ENCODE data around the gene SGIP1.
"Not testable (repeated sequence)": the region's sequence is repeated elsewhere in the genome, so short reads cannot be mapped to it uniquely, and the experiment has no call there.

Gene SGIP1

DNA sequence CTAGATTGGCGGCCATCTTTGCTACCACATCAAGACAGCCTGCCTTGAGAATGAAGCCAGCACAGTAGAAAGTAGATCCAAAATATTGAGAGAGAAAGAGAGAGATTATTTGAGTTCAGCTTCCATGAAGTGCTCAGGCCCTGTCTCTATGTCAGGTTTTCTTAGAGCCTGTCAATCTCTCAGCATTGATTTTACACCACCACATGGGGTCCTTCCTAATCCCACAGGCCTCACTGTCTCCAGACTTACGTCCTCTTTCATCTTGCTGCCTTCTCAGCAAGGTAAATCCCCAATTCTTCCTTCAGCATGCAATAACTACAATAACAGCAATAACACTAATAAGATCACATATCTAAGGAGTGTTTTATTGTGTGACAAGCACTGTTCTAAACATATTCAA, 239.3 kb downstream of the SGIP1 start:
- DNase-seq = no peak

DNA sequence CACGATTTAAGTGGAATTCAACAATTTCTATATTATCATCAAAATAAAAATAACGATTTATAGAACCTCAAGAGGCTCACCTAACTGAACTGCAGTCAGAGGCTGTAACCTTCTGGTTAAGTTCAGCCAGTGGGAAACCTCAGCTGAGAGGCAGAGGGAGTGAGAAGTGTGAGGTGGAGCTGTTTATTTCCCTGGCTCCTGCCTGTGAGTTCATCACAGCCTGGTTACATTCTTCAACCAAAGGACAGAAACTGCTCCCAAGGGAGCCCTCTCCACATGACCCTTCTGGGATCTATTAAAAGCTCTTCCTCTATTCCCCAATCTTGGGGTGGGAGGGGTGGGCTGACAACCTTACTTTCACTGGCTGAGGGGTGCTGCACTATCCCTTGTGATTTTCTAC, 240.5 kb downstream of the SGIP1 start:
- no peak for DNase-seq

DNA sequence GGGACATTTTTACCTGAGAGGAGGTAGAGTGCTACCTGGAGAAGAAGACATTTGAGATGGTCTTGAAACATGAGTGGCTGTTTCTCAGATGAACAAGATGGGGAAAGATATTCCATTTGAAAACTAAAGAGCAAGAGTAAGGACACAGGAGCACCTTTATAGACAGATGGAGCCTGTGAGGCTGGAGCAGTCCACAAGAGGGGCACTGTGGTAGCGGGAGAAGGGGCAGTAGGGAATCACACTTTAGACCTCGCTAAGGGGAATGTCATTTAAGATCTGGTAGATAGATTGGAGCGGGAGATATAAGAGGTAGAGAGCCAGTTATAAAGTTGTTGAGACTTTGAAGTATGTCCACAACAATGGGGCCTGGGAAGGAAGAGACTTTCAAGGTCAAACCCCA, 241.7 kb downstream of the SGIP1 start:
- no peak for DNase-seq

DNA sequence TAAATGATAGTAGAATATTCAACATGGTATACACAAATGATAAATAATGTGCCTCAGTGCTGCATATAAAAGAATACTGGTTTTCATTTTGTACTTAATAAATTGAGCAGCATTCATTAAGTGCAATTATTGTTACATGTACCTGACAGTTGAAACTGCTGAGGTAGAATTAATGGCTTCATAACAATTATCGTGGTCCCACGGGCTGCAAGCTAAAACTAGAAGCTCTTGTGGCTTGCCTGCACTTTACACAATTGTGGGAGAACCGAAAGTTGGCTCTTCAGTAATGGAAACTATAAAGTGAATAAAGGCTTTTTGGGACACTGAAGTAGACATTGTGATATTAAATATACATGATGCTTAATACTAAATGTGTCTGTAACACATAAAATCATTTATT, 243.9 kb downstream of the SGIP1 start:
- peak; percentile 89 for DNase-seq

DNA sequence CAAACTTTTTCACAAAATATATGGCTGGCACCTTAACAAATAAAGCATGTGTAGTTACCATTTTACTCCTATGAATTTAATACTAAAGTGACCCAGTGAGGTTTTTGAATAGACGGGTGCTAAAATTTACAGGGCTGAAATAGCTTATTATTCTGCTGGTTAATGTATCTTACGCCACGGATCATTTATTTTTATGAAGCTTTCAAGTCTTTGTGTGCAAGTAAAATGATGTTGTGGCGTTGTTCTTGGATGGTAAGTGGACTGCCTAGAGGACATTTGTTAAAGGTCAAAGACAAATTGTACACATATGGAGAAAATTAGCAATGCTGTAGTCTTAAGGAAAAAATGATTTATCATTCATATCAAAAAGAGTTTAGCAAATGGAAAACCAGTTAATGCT, 244.3 kb downstream of the SGIP1 start:
- no peak for DNase-seq

DNA sequence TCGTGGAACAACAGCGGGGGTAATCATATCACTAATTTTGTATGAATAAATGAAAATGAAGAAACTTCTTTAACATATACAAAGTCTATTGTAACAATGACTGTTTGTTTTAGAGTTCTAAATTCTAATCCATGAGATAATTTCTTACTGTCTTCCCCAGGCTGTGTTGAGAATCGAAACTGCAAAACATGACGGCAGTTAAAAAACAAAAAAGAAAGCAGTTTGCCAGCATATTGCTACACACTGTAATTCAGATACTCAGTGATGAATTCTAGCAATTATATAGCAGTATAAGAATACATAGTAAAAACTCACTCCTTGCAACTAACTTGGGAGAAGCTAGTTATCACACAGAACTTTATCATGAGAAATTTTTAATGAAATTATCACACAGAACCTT, 245.0 kb downstream of the SGIP1 start:
- no peak for DNase-seq

DNA sequence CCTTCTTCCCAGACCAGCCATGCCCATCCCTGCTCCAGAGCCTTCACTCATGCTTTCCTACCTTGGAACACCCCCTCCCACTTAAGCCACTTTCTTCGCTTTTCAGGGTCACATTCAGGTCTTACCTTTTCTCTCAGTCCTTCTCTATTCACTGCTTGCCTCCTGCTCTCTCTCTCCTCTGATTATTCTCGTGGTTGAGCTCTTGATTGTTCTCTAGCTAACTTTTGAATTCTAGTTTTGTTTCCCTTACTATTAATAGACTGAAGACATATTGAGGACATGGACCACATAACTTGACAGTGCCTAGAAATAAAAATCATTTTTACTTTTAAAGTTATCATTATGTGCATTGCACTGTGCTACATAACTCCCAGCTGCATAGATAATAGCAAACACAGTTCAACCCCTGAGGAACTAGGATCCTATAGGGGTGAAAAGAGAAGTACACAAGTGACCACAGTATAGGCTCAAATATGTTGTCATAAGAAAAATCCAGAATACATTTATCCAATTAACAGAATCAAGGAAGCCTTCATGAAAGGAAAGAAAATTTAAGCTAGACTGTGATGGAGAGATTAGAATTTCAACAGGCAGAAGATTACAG, 245.6 kb downstream of the SGIP1 start:
- no peak for DNase-seq

DNA sequence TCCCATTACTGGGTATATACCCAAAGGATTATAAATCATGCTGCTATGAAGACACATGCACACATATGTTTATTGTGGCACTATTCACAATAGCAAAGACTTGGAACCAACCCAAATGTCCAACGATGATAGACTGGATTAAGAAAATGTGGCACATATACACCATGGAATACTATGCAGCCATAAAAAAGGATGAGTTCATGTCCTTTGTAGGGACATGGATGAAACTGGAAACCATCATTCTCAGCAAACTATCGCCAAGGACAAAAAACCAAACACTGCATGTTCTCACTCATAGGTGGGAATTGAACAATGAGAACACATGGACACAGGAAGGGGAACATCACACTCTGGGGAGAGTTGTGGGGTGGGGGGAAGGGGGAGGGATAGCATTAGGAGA, 251.8 kb downstream of the SGIP1 start:
- not testable (repeated sequence) for DNase-seq

DNA sequence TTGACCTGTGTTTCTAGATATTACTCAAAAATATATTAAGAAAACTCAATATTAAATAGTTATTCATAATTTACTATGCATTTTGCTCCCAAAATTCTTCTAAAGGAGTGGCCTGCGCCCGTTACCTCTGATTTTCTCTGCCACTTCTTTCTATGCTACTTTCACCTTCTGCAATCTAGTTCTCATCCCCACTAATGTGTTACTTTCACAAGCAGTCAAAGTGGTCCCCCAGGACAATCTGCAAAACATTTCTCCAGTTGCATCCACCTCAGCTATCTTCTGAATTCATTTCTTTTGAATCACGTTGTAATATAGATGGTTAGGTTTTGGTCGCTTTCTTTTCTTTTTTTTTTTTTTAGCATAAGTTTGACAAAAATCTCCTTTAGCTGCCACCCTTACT, 253.7 kb downstream of the SGIP1 start:
- DNase-seq = no peak

DNA sequence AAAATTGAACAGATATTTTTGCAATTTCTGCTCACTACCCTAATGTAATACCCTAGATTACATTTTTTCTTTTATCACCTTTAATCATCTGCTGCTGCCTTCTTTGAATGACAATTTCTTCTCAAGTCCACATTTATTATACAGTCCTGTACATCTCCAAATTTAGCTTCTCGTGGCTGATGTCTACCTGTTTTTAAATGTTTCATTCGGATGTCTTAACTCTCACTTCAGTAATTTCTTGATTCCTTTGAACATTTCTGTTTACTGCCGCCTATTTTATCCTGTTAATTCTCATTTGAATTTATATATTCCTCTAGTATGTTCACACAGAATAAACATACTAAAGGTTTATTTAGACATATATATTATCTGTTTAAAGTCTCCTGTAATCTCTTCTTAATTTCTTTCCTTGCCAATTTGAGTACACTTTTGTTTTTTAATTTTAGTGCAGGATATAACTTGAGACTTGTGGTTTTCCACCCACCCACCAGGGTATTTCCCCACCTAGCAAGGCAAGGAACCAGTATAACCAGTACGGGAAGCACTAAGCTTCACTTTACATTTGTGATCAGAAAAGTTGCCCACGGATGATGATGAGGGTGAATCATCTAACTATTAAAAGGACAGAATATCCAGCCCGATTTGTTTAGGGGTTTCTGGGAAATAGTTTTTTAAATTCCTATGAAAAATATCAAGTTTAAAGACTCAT, 254.4 kb downstream of the SGIP1 start:
- no peak for DNase-seq

DNA sequence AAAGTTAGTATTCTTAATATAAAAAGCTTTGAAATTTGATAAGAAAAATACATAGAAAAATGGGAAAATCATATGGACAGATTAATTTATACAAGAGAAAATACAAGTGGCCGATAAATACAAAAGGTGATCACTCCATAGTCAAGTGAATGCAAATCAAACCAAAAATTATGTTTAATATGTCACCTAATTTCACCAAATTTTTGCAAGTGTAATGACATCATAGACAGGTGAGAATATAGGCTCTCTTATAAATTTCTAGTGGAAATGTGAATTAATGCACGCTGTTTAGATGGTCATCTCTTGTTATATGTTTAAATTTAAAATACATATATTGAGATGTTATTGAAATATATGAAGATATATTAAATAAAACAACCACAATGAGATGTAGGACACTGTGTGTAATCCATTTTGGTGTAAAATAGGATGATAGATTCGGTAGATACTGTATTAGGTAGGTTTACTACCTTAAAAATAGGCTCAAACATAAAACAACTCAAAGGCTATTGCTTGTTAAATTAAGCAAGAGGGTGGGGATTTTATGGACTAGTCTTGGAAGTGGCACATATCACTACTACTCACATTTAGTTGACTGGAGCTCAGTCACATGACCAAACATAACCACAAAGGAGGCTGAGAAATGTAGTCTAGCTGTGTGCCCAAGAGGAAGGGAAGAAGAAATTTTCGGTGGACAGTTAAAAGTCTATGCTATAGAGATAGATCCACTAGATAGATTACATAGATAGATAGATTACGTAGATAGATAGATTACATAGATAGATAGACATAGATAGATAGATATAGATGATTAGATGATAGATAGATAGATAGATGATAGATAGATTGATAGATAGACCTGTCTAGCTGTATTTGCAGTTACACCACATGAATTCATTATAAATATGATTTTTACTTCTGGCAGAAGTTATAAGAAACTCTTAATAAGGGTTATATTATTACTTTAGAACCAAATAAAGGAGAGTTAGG, 258.0 kb downstream of the SGIP1 start:
- no peak for DNase-seq

DNA sequence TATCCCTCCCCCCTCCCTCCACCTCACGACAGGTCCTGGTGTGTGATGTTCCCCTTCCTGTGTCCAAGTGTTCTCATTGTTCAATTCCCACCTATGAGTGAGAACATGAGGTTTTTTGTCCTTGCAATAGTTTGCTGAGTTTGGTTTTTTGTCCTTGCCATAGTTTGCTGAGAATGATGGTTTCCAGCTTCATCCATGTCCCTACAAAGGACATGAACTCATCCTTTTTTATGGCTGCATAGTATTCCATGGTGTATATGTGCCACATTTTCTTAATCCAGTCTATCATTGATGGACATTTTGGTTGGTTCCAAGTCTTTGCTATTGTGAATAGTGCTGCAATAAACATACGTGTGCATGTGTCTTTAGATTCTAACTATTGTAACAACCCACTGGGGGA, 261.9 kb downstream of the SGIP1 start:
- DNase-seq = not testable (repeated sequence)

All from eye (tissue), 1 donor.